B cell (primary cell): ENCODE data around the gene ARHGAP33. TPM values are rescaled to one million over a fixed set of nuclear protein-coding genes. Genes with fewer than 3 reads are reported as not detected.
A peak's percentile ranks its signal among the peaks of the same experiment; 100 is the strongest.

ENCODE experiments used
- ATAC-seq: fragments of 200-7000 bp; cut with Tn5 transposase; one replicate; pipeline ENCODE4 v1.10.0; 2021; ENCODE audit warnings: low read depth, mild to moderate bottlenecking, moderate number of reproducible peaks, moderate library complexity
- CTCF ChIA-PET: fragments of 350-600 bp; sonication (Branson Sonifier 250); formaldehyde crosslinking; loops from one replicate; lab custom pipeline; 2021; ENCODE audit warnings: antibody characterized with exemption, inconsistent platforms; lab: Charles Lee
- POLR2A ChIA-PET: fragments of 350-600 bp; sonication (Branson Sonifier 250); formaldehyde crosslinking; loops from one replicate; lab custom pipeline; 2021; ENCODE audit warnings: antibody characterized with exemption; lab: Charles Lee
- DNase-seq: peaks from one replicate; pipeline ENCODE4 v3.0.0; 2013
- H2AFZ ChIP-seq: 2 replicates; pipeline ENCODE4 v1.6.1; 2012; ENCODE audit warnings: mild to moderate bottlenecking, low read depth, low read length; ENCODE audit not compliant: insufficient read depth, poor library complexity, severe bottlenecking
- H3K27ac ChIP-seq, 2 donors: 1 replicate in 1 of 2; 2 replicates in 1 of 2; pipeline ENCODE4 v1.5.1; 2012 to 2013; ENCODE audit warnings: low read length in 2 of 2, mild to moderate bottlenecking in 2 of 2, moderate library complexity in 1 of 2
- H3K27me3 ChIP-seq, 4 experiments: fragments of 200-600 bp in 1 of 4; sonication (generic) in 1 of 4; replicated peaks in 1 of 4; 1 replicate in 2 of 4; 2 replicates in 2 of 4; pipeline versions ENCODE4 v1.6.1 to v1.7.0; 2013 to 2016; ENCODE audit warnings: low read length in 3 of 4, mild to moderate bottlenecking in 2 of 4, mixed read lengths in 1 of 4, moderate library complexity in 1 of 4; ENCODE audit not compliant: insufficient read depth in 4 of 4, control insufficient read depth in 3 of 4; ENCODE audit errors: control extremely low read depth in 1 of 4
- H3K36me3 ChIP-seq, 2 experiments: replicated peaks in 1 of 2; 1 replicate in 1 of 2; 2 replicates in 1 of 2; pipeline versions ENCODE4 v1.6.1 to v1.7.1; 2013; ENCODE audit warnings: low read length in 1 of 2; ENCODE audit not compliant: insufficient read depth in 2 of 2, control insufficient read depth in 1 of 2; ENCODE audit errors: control extremely low read depth in 1 of 2, extremely low read depth in 1 of 2
- H3K4me1 ChIP-seq, 2 donors: fragments of 200-600 bp in 1 of 2; sonication (generic) in 1 of 2; 1 replicate in 1 of 2; 2 replicates in 1 of 2; pipeline versions ENCODE4 v1.5.1 to v1.6.1; 2013 to 2017; ENCODE audit warnings: low read length in 2 of 2; ENCODE audit not compliant: control insufficient read depth in 2 of 2, insufficient read depth in 2 of 2
- H3K4me2 ChIP-seq: replicated peaks from 2 replicates; pipeline ENCODE3; 2012; ENCODE audit warnings: mild to moderate bottlenecking, low read depth, low read length; ENCODE audit not compliant: poor library complexity, severe bottlenecking
- H3K4me3 ChIP-seq, 5 experiments: fragments of 200-600 bp in 1 of 5; sonication (generic) in 1 of 5; 1 replicate in 3 of 5; 2 replicates in 2 of 5; pipeline versions ENCODE4 v1.5.1 to v1.7.0; 2011 to 2016; ENCODE audit warnings: low read length in 4 of 5, mild to moderate bottlenecking in 4 of 5, low read depth in 2 of 5, control low read depth in 1 of 5, moderate library complexity in 1 of 5; ENCODE audit not compliant: insufficient read depth in 1 of 5; ENCODE audit errors: control extremely low read depth in 1 of 5, extremely low read depth in 1 of 5
- H3K79me2 ChIP-seq: fragments of 200-600 bp; sonication (generic); one replicate; pipeline ENCODE4 v1.6.0; 2016; ENCODE audit warnings: low read length; ENCODE audit not compliant: control insufficient read depth, insufficient read depth
- H3K9ac ChIP-seq: fragments of 200-600 bp; sonication (generic); 2 replicates; pipeline ENCODE4 v1.6.1; 2017; ENCODE audit warnings: mild to moderate bottlenecking, low read length, moderate library complexity
- H3K9me3 ChIP-seq, 3 donors: one replicate each; pipeline versions ENCODE4 v1.6.1 to v1.7.1; 2013; ENCODE audit warnings: low read length in 2 of 3; ENCODE audit not compliant: control insufficient read depth in 2 of 3, insufficient read depth in 1 of 3; ENCODE audit errors: control extremely low read depth in 1 of 3
- H4K20me1 ChIP-seq: 2 replicates; pipeline ENCODE4 v1.6.0; 2012; ENCODE audit warnings: mild to moderate bottlenecking, low read length; ENCODE audit not compliant: insufficient read depth, control insufficient read depth, poor library complexity, severe bottlenecking
- H3K27ac Mint-ChIP-seq: one replicate; pipeline ENCODE4 v1.8.0; 2021; ENCODE audit warnings: mixed read lengths
- H3K27me3 Mint-ChIP-seq: one replicate; pipeline ENCODE4 v1.8.0; 2021; ENCODE audit warnings: mixed read lengths
- H3K4me1 Mint-ChIP-seq: one replicate; pipeline ENCODE4 v1.8.0; 2021; ENCODE audit warnings: mixed read lengths
- H3K4me3 Mint-ChIP-seq: one replicate; pipeline ENCODE4 v1.8.0; 2021; ENCODE audit warnings: mixed read lengths
- H3K9me3 Mint-ChIP-seq: one replicate; pipeline ENCODE4 v1.8.0; 2022; ENCODE audit warnings: mixed read lengths; ENCODE audit not compliant: insufficient read depth
- CTCF ChIP-seq: fragments of 200-600 bp; IDR thresholded peaks from one replicate; pipeline ENCODE4 v1.8.0; 2022; ENCODE audit warnings: antibody characterized with exemption, mild to moderate bottlenecking
- EZH2 ChIP-seq: IDR thresholded peaks from 2 replicates; pipeline ENCODE4 v1.6.1; 2012; ENCODE audit warnings: borderline replicate concordance, low read depth, mild to moderate bottlenecking, moderate library complexity, low read length; ENCODE audit not compliant: insufficient read depth, poor library complexity, severe bottlenecking
- WGBS: methylation state at CpG from one replicate; pipeline ENCODE4 v1.1.5; 2013; ENCODE audit warnings: missing lambda C conversion rate; ENCODE audit not compliant: insufficient coverage; 5-methylcytosine and 5-hydroxymethylcytosine counted together
- intact Hi-C: fragments of 100-400 bp; cut with micrococcal nuclease; formaldehyde crosslinking; loops from one replicate; pipeline ENCODE4 v1.10.0; 2022
- polyA plus RNA-seq: library from polyadenylated mRNA; depleted of rRNA; stranded (reverse); fragments of >200 nt; gene quantifications from 2 replicates; pipeline ENCODE4 v1.2.3, GENCODE V29; 2012
- total RNA-seq, 2 donors: library from RNA; stranded (reverse); fragments of 120-200 nt in 1 of 2; gene quantifications; 1 replicate in 1 of 2; 2 replicates in 1 of 2; pipeline versions ENCODE4 v1.2.3 to v1.2.4, GENCODE V29; 2013 to 2022

ARHGAP33 gene
- total and polyA plus RNA-seq, 2 donors (not counting 1 experiment from before 2014, with no cell fraction given): 18.2 to 27.8 TPM

GRCh38 chr19:35776102-35776788 lies 881 bp downstream of the ARHGAP33 start:
- Histone ChIP-seq H3K27me3 (no peaks in the 10 kb centered on the region), H3K79me2 (peaks cover 4% of the 10 kb centered on the region), H3K9ac (peak overlapping the region; percentile 62), H2AFZ (peak overlapping the region; percentile 73), H3K9me3 (no peaks in the 10 kb centered on the region), H3K27ac (no peak overlapping the region), H3K4me3 (peak overlapping the region in 4 of 5 experiments; percentile 52 to 68 (median 60)), H3K36me3 (peaks cover 0 to 2% of the 10 kb centered on the region in 2 experiments), H3K4me2 (peak overlapping the region; percentile 90), H4K20me1 (no peaks in the 10 kb centered on the region), H3K4me1 (peaks cover 10 to 16% of the 10 kb centered on the region in 2 donors)
- WGBS: 68% methylated on average over 12 of the region's 13 CpGs
- peak overlapping the region; percentile 76 for H3K4me3 Mint-ChIP-seq
- H3K4me1 Mint-ChIP-seq: peaks cover 10% of the 10 kb centered on the region
- ATAC-seq (no peak), DNase-seq (no peak)
- no peaks in the 10 kb centered on the region for H3K9me3 Mint-ChIP-seq
- TF ChIP-seq CTCF (no peak), EZH2 (no peak)
- ChIA-PET CTCF (no interaction called here), POLR2A (interaction anchor here (0.6 kb wide), 1 partner anchor 566 kb away, joined by 4 read pairs; no protein-coding TSS in a partner anchor)
- no peak overlapping the region for H3K27ac Mint-ChIP-seq
- H3K27me3 Mint-ChIP-seq: no peaks in the 10 kb centered on the region
- intact Hi-C loops: no loop called here
